ENCODE measurements around the gene CSMD2.
A peak's percentile ranks its signal among the peaks of the same experiment; 100 is the strongest.

- TF ChIP-seq, protein P1, sequence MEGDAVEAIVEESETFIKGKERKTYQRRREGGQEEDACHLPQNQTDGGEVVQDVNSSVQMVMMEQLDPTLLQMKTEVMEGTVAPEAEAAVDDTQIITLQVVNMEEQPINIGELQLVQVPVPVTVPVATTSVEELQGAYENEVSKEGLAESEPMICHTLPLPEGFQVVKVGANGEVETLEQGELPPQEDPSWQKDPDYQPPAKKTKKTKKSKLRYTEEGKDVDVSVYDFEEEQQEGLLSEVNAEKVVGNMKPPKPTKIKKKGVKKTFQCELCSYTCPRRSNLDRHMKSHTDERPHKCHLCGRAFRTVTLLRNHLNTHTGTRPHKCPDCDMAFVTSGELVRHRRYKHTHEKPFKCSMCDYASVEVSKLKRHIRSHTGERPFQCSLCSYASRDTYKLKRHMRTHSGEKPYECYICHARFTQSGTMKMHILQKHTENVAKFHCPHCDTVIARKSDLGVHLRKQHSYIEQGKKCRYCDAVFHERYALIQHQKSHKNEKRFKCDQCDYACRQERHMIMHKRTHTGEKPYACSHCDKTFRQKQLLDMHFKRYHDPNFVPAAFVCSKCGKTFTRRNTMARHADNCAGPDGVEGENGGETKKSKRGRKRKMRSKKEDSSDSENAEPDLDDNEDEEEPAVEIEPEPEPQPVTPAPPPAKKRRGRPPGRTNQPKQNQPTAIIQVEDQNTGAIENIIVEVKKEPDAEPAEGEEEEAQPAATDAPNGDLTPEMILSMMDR (conservative IDR thresholded peaks at IDR 0.05) = peak; percentile 53
- no peak for TF ChIP-seq EZH2 (IDR thresholded peaks at IDR 0.05; ENCODE audit: low read depth)
Observed at GRCh38 chr1:33641104-33641830, 523.8 kb downstream of the CSMD2 start.

Data from PC-9 (cell line).